Thyroid gland (tissue), 4 donors: ENCODE data around the gene RAPGEF4.

Experiments used
- CTCF ChIP-seq, 6 experiments: fragments of 200-600 bp in 3 of 6; fragments of 450-650 bp in 3 of 6; sonication (generic) in 3 of 6; IDR thresholded peaks; one replicate each; pipeline ENCODE4 v1.5.1; 2016 to 2019; ENCODE audit warnings: antibody characterized with exemption in 6 of 6, mild to moderate bottlenecking in 2 of 6, inconsistent platforms in 1 of 6, moderate library complexity in 1 of 6
- POLR2A ChIP-seq, 2 donors: fragments of 450-650 bp; IDR thresholded peaks; one replicate each; pipeline ENCODE4 v1.6.1; 2017; ENCODE audit warnings: antibody characterized with exemption in 2 of 2, mild to moderate bottlenecking in 2 of 2, moderate library complexity in 1 of 2

GRCh38 chr2:172856606-172857005, 121.0 kb downstream of the RAPGEF4 start:
- TF ChIP-seq CTCF (IDR thresholded peaks at IDR 0.05) (no peak), POLR2A (IDR thresholded peaks at IDR 0.05) (no peak)
